ENCODE results near the gene SDHB. TPM values are rescaled to one million over a fixed set of nuclear protein-coding genes. Genes with fewer than 3 reads are reported as not detected.
A peak's percentile ranks its signal among the peaks of the same experiment; 100 is the strongest.

Gene SDHB
- total and polyA plus RNA-seq, 2 of the 13 experiments (the other 11 are each of a cell fraction or from before 2014, with no cell fraction given), result 136 to 142 TPM

GRCh38 chr1:17011439-17012307, 42.2 kb downstream of the SDHB start, which contains the start of gene ATP13A2 (continued):
- TF ChIP-seq ZNF563 (CRISPR knock-in tag; IDR thresholded peaks at IDR 0.05) (peak; percentile 18; the same call in 1 of the 2 replicates), HNF1A (IDR thresholded peaks at IDR 0.05; ENCODE audit: low read depth) (no peak), HNF1A (CRISPR knock-in tag; IDR thresholded peaks at IDR 0.05; ENCODE audit: borderline replicate concordance) (peak; percentile 25; the same call in 1 of the 2 replicates), KLF13 (CRISPR knock-in tag; IDR thresholded peaks at IDR 0.05) (no peak), FIP1L1 (IDR thresholded peaks at IDR 0.05; ENCODE audit: borderline replicate concordance, insufficient read depth, low read depth, low read length) (no peak), ZBTB42 (CRISPR knock-in tag; IDR thresholded peaks at IDR 0.05) (no peak), DPF2 (CRISPR knock-in tag; IDR thresholded peaks at IDR 0.05; ENCODE audit: borderline replicate concordance, low read depth) (no peak), MTF1 (CRISPR knock-in tag; IDR thresholded peaks at IDR 0.05) (no peak), ZNF570 (CRISPR knock-in tag; IDR thresholded peaks at IDR 0.05; ENCODE audit: borderline replicate concordance) (no peak), ZNF251 (CRISPR knock-in tag; IDR thresholded peaks at IDR 0.05) (no peak), MAFF (IDR thresholded peaks at IDR 0.05; ENCODE audit: low read depth, low read length) (no peak), KDM1A (CRISPR knock-in tag; IDR thresholded peaks at IDR 0.05) (no peak), ELF3 (CRISPR knock-in tag; IDR thresholded peaks at IDR 0.05) (peak; percentile 31; the same call in 1 of the 2 replicates), PITX1 (CRISPR knock-in tag; IDR thresholded peaks at IDR 0.05) (0 out of 2 replicates have a peak, but pooled peaks have one; percentile 48)
- TF ChIP-seq, protein P1, sequence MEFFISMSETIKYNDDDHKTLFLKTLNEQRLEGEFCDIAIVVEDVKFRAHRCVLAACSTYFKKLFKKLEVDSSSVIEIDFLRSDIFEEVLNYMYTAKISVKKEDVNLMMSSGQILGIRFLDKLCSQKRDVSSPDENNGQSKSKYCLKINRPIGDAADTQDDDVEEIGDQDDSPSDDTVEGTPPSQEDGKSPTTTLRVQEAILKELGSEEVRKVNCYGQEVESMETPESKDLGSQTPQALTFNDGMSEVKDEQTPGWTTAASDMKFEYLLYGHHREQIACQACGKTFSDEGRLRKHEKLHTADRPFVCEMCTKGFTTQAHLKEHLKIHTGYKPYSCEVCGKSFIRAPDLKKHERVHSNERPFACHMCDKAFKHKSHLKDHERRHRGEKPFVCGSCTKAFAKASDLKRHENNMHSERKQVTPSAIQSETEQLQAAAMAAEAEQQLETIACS (CRISPR knock-in tag; IDR thresholded peaks at IDR 0.05), result peak; percentile 84
- TF ChIP-seq, protein P2, sequence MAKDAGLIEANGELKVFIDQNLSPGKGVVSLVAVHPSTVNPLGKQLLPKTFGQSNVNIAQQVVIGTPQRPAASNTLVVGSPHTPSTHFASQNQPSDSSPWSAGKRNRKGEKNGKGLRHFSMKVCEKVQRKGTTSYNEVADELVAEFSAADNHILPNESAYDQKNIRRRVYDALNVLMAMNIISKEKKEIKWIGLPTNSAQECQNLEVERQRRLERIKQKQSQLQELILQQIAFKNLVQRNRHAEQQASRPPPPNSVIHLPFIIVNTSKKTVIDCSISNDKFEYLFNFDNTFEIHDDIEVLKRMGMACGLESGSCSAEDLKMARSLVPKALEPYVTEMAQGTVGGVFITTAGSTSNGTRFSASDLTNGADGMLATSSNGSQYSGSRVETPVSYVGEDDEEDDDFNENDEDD (CRISPR knock-in tag; IDR thresholded peaks at IDR 0.05; ENCODE audit: borderline replicate concordance), result peak; percentile 48; the same call in 1 of the 2 replicates
- TF ChIP-seq, protein P3, sequence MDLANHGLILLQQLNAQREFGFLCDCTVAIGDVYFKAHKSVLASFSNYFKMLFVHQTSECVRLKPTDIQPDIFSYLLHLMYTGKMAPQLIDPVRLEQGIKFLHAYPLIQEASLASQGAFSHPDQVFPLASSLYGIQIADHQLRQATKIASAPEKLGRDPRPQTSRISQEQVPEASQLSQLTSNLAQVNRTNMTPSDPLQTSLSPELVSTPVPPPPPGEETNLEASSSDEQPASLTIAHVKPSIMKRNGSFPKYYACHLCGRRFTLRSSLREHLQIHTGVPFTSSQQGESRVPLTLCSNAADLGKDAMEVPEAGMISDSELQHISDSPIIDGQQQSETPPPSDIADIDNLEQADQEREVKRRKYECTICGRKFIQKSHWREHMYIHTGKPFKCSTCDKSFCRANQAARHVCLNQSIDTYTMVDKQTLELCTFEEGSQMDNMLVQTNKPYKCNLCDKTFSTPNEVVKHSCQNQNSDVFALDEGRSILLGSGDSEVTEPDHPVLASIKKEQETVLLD (CRISPR knock-in tag; IDR thresholded peaks at IDR 0.05; ENCODE audit: low read depth), result peak; percentile 66; the same call in 1 of the 2 replicates
- TF ChIP-seq, protein P4, sequence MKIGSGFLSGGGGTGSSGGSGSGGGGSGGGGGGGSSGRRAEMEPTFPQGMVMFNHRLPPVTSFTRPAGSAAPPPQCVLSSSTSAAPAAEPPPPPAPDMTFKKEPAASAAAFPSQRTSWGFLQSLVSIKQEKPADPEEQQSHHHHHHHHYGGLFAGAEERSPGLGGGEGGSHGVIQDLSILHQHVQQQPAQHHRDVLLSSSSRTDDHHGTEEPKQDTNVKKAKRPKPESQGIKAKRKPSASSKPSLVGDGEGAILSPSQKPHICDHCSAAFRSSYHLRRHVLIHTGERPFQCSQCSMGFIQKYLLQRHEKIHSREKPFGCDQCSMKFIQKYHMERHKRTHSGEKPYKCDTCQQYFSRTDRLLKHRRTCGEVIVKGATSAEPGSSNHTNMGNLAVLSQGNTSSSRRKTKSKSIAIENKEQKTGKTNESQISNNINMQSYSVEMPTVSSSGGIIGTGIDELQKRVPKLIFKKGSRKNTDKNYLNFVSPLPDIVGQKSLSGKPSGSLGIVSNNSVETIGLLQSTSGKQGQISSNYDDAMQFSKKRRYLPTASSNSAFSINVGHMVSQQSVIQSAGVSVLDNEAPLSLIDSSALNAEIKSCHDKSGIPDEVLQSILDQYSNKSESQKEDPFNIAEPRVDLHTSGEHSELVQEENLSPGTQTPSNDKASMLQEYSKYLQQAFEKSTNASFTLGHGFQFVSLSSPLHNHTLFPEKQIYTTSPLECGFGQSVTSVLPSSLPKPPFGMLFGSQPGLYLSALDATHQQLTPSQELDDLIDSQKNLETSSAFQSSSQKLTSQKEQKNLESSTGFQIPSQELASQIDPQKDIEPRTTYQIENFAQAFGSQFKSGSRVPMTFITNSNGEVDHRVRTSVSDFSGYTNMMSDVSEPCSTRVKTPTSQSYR (CRISPR knock-in tag; IDR thresholded peaks at IDR 0.05; ENCODE audit: borderline replicate concordance), result no peak

Data from HepG2 (cell line).